Breast epithelium (tissue), 3 donors: ENCODE measurements around the gene FOLR2.

Source experiments
- CTCF ChIP-seq, 3 donors: fragments of 450-650 bp; IDR thresholded peaks; one replicate each; pipeline ENCODE4 v1.5.1; 2016 to 2017; ENCODE audit warnings: antibody characterized with exemption in 3 of 3, mild to moderate bottlenecking in 3 of 3, moderate library complexity in 3 of 3
- POLR2A ChIP-seq: fragments of 450-650 bp; IDR thresholded peaks from one replicate; pipeline ENCODE4 v1.6.1; 2016; ENCODE audit warnings: antibody characterized with exemption, mild to moderate bottlenecking, moderate library complexity
- POLR2AphosphoS5 ChIP-seq, 3 donors: sonication (generic); formaldehyde crosslinking; IDR thresholded peaks; one replicate each; pipeline ENCODE4 v1.6.1; 2017; ENCODE audit warnings: antibody characterized with exemption in 3 of 3

- TF ChIP-seq POLR2A: no peak
- no peak for TF ChIP-seq CTCF (IDR thresholded peaks at IDR 0.05)
- no peak for TF ChIP-seq POLR2AphosphoS5 (IDR thresholded peaks at IDR 0.05)
Observed at GRCh38 chr11:72237112-72237931, 20.7 kb downstream of the FOLR2 start.
